Glomerular visceral epithelial cell (primary cell): ENCODE measurements around the gene CCDC148.
"Not testable (repeated sequence)": the region's sequence is repeated elsewhere in the genome, so short reads cannot be mapped to it uniquely, and the experiment has no call there.

Experiments
- DNase-seq: peaks from one replicate; pipeline ENCODE4 v3.0.0-alpha.2; 2016; ENCODE audit errors: extremely low spot score

The CCDC148 gene

DNA sequence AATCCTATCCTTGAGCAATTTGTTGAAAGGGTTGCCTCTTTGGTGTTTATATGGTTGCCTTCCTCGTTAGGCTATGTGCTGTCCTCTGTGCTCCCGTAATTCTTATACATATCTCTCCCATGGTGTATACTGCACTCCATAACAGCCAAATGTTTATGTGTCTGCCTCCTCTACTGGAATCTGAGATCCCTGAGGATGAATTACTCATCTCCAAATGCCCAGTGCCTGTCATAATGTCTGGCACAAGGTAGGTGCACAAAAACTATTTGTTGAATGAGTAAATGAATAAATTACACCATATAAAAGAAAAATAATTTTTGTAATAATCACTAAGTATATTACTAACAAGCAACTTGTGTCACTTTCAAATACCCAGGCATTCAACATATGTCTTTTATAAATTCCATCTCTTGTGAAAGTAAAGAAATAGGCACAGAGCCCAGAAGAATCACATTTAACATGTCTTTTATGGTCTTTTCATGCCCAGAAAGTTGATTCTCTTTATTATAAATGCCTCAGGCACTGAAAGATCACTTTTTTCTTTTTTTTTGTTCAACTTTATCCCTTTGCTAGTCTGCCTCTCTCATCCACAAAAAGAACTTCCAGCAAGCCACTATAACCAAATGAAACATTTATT is 164.9 kb downstream of the CCDC148 start:
- no peak for DNase-seq

GRCh38 chr2:158290225-158290624 is 166.3 kb downstream of the CCDC148 start:
- DNase-seq = no peak

DNA sequence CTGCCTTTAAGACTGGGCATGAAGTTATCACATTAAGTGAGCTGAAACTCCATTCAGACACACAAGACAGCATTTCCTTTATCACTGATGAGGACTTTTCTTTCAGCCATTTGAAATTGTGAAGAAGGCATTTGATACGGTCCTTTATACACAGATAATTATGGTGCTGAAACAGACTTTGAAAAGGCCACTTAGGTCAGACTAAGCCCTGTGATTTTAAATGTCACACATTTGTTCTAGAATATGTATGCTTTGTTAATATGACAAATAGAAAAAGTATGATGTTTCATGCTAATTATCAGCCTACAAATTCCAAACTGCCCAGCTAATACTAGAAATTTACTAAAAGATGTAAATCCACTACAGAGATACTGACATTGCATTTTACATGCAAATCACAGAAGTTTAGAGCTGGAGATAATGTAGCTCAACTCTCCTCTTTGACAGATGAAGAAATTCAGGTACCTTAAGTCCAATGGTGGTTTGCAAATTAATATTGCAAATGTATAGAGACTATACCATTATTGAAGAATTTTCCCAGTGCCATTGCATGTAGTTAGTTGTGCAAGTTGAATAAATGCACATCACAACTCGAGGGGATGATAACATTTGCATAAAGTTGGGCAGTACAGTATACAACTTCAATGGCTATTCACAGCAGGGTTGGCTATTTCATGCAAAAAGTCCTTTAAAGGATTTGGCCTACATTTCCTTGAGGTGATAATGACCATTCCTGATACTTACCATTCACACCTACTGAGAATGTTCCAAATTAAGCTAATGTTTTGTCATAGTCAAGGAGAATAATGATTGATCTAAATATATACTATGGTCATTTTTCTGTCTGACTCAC is 179.7 kb downstream of the CCDC148 start:
- no peak for DNase-seq

GRCh38 chr2:158273791-158274190 is 182.8 kb downstream of the CCDC148 start:
- no peak for DNase-seq

- DNase-seq = no peak
These were observed 186.0 kb downstream of the CCDC148 start for GRCh38 chr2:158270536-158270935.

DNA sequence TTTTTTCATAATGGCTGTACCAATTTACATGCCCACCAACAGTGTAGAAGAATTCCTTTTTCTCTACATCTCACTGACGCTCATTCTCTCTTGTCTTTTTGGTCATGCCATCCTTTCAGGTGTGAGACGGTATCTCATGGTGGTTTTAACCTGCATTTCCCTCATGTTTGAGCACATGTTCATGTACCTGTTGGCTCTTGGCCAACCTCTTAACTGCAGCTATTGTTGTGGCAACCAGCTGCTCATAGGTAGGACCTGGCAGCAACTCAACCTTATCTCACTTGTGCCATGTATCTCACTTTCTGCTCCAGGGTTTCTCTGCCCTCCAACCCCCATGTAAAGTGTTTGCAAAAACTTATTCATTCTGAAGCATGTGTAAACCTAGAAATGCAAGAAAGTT is 187.4 kb downstream of the CCDC148 start:
- no peak for DNase-seq

- DNase-seq = no peak
These were observed 190.4 kb downstream of the CCDC148 start for GRCh38 chr2:158266111-158266510.

DNA sequence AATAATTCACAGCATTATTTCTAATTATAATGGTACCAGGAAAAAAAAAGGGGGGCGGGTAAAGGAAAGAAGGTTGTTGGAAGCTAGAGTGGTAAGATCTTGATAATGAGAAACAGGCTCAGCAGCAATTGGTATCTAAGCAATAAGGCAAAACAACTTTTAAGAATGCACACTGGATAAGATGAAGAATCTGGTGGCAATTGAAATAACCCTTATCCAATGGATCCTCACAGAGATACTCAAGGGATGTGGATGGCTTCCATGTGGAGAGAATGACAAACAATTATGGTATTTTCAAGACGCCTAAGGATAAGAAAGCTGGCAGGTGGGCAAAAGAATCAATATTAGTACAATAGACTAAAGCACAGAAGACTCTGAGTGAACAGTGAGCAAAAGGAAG is 201.3 kb downstream of the CCDC148 start:
- DNase-seq = no peak

DNA sequence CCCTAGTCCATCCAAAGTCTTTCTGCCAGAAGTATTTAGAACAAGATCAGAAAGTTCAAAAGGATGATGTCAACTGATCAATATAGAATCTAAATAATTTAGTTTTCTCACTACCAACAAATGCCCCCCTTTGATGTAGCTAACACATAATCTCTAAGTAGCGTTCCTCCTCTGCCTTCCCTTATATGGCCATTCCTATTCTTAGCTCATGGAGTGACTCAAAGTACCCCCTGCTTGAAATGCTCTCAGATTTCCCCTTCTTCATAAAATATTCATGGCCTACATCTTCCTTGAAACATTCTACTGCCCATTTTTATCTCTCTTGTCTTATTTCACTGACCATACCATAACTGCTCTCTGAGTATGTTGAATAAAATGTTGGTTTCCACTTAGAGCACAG is 203.4 kb downstream of the CCDC148 start:
- DNase-seq = no peak

DNA sequence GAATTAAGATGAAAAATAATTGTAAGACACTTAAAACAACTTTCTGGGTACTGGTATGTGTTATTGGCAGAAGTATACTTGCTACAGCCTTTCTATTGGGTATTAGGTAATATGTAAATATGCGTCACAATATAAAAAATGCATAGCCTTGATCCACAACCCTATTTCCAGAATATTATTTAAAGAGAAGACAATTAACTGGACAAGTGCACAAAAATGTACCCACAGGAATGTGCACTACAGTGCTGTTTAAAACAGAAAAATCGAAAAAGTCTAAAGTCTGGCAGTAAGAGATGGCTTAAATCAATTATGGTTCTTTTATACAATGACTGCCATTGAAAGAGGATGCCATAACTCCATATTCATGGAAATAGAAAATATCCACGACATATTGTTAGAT is 205.2 kb downstream of the CCDC148 start:
- DNase-seq = no peak

DNA sequence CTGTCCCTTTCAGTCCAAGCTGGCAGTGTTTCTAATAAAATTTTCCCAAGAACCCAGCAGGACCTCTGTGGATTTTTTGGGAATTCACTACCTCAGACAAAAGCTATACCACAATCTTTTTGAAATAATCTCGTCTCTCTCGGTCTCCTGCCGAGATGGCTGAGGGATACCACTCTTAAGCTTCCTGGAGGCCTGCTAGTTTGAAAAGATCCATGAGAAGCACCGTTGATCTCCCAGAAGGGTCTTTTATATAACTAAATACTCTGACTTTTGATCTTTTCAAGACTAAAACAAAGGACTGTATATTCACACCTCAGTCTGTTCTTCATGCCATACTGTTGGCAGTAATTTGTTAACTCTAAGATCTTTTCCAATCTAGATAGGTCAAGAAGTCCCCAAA is 213.2 kb downstream of the CCDC148 start:
- DNase-seq = no peak

DNA sequence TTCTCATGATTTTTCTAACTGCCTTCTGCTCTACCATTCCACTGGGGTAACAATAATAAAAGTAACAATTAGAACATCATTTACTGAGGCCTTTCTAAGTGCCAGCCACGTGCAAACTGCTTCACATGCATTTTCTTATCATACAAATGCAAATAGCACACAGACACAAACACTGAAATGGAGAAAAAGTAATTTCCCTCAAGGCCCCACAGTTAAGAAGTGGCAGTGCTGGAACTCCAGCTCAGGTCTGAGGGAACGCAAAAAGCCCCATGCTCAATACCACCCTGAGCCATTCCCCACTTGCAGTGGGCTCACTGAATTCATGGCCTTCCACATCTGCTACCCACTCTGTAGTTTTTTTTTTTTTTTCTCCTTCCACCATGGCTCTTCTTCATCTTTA is 214.3 kb downstream of the CCDC148 start:
- no peak for DNase-seq

GRCh38 chr2:158240975-158241374 is 215.6 kb downstream of the CCDC148 start:
- no peak for DNase-seq

DNA sequence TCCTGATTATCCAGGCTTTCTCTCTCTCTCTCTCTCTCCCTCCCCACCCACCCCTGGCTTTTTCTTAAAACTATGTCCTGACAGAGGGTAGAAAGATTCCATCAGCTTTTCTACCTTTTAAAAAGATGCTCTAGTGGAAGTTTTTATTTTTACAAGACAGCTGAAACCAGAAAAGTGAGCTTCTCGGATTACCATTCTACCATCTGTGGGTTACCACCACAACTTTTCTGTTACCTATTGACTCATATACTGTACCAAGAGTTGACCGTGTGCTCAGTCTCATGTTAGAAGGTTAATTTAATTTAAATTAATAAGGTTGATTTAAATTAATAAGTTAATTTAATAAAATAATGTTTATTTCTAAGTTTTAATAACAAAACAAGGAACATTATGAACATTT is 217.3 kb downstream of the CCDC148 start:
- DNase-seq = peak; percentile 9

DNA sequence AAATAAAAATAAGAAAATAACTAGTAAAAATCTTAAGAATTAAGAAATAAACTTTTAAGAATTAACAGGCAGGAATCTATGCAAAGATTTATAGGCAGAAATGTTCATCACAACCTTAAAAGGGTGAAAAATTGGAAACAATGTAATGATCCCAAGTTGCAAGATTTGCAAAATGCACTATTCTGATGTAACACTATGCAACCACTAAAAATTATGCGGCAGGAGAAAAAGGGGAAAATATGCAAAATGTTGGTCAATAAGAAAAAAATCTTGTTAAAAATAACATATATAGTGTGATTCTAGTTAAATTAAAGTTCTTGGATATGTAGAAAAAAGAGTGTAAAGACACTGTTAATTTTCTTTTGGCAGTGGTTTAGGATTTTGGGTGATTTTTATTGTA is 222.1 kb downstream of the CCDC148 start:
- no peak for DNase-seq

GRCh38 chr2:158232476-158232875 is 224.1 kb downstream of the CCDC148 start:
- DNase-seq = peak; percentile 22

DNA sequence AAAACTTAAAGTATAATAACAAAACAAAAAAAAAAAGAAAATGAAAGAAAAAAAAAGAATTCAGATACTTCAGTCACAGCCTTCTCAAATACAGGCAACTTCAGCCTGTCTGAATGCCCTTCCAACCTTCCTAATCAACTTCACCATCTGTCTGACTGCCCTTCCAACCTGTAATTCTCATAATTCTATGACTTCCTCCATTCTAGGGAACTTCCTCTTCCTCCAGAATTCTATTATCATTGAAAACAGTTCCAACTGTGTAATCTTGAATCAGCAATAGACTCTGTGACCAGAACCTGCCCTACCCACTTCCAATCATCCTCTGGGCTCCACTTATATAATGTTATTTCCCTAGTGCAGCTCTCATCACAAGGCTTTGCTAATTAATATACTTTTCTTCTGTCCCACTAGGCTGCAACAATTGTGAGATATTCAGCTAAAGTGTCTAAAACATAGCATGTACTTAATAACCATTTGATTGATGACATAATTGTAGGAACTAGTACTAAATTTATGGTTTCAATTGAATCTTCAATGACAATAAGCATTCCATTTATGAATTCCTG is 227.5 kb downstream of the CCDC148 start:
- no peak for DNase-seq

DNA sequence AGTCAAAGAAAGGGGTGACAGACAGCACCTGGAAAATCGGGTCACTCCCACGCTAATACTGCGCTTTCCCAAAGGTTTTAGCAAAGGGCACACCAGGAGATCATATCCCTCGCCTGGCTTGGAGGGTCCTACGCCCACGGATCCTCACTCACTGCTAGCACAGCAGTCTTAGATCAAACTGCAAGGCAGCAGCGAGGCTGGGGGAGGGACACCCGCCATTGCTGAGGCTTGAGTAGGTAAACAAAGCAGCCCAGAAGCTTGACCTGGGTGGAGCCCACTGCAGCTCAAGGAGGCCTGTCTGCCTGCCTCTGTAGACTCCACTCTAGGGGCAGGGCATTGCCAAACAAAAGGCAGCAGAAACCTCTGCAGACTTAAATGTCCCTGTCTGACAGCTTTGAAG is 233.5 kb downstream of the CCDC148 start:
- DNase-seq = not testable (repeated sequence)

DNA sequence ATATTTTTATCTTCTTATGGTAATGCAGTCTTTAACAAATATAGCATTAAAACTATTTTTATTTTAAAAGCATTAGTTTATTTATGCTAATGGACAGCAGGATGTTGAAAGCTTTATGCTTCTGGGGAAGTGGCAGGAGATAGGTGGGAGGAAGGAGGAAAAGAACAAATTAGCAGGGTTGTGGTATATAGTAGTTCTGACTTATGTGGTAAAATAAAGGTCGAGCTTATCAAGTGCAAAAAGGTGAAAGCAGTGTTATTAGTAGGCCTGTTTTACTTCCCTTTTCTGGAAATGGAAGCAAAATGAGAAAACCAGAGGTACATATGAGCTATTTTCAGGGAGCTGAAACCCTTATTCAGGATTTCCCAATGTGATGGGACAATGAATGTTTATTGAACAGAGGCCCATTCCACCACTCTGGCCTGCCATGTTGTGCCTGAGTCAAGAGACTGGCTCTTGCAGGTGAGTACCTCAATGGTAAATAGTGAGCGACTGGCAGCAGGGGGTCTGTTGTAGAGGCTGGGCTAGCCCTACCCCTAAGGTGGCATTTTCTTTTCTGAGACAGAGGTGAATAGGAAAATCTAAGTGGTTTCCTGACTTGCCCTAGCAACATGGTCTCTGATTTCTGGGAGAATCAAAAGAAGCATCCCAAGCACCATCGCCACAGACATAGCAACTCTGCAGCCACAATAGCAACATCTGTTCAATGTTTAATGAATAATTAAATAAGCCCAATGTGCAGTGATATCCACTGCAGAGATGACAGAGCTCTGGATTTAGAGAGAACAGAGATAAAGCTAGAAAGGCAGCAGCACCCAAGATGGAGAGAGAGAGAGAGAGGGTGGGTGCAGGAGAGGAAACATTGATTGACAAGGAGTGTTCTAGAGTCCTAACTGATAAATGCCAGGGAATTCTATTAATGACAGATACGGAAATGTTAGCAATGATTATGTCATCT is 235.2 kb downstream of the CCDC148 start:
- DNase-seq = no peak

- no peak for DNase-seq
These were observed 239.0 kb downstream of the CCDC148 start for GRCh38 chr2:158217593-158217992.

DNA sequence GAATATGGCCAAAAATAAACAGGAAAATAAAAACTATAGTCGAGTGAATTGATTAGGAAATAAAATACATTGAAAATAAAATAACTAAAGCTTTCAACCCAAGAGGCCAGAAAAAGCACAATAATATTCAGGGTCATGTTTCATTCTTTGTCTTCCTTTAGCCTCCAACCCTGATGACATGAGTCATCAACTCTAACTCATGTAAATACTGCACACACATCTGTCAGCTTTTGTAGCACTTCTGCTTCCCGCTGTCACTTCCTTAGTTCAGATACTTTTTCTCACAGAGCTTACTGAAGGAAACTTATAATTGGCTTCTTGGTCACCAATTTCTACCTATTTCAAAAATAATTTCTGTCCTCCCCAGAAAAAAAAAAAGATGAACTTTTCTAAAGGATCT is 242.1 kb downstream of the CCDC148 start:
- DNase-seq = peak; percentile 43

DNA sequence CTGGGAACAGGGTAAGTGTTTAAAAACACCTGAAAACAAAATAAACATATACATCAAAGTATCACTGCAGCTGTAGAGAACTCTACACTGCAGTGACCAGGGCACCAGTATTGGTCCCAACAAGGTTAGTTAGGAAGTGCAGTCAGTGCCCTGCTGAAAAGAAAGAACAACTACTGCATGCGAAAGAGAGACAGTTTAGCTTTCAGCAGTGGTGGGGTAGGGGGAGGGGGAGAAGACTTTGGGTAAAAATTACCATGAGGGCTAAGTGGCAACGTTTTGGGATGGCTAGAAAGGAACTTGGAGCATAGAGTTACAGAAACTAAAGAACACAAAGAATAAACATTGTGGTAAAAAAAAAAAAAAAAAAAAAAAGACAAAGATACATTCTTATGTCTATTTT is 242.8 kb downstream of the CCDC148 start:
- no peak for DNase-seq
